Thyroid gland (tissue), 4 donors: ENCODE results near the gene CFAP157. TPM values are rescaled to one million over a fixed set of nuclear protein-coding genes. Genes with fewer than 3 reads are reported as not detected.
A peak's percentile ranks its signal among the peaks of the same experiment; 100 is the strongest.

Experiments
- DNase-seq, 2 donors: peaks; one replicate each; pipeline ENCODE4 v3.0.0-alpha.2; 2019
- H3K27ac ChIP-seq, 3 donors: fragments of 200-600 bp; sonication (generic); 1 replicate in 2 of 3; 2 replicates in 1 of 3; pipeline ENCODE4 v1.5.1; 2016 to 2019; ENCODE audit warnings: mild to moderate bottlenecking in 1 of 3, moderate library complexity in 1 of 3
- H3K27me3 ChIP-seq: fragments of 200-600 bp; sonication (generic); one replicate; pipeline ENCODE4 v1.5.1; 2019
- H3K36me3 ChIP-seq, 2 donors: fragments of 200-600 bp; sonication (generic); one replicate each; pipeline ENCODE4 v1.5.1; 2016 to 2019
- H3K4me1 ChIP-seq, 2 donors: fragments of 200-600 bp; sonication (generic); one replicate each; pipeline ENCODE4 v1.5.1; 2017 to 2019
- H3K4me3 ChIP-seq, 3 donors: fragments of 200-600 bp; sonication (generic); replicated peaks in 1 of 3; 1 replicate in 2 of 3; 2 replicates in 1 of 3; pipeline ENCODE4 v1.5.1; 2016; ENCODE audit warnings: mild to moderate bottlenecking in 1 of 3
- H3K9me3 ChIP-seq: fragments of 200-600 bp; sonication (generic); one replicate; pipeline ENCODE4 v1.5.1; 2017
- POLR2A ChIP-seq, 2 donors: fragments of 450-650 bp; IDR thresholded peaks; one replicate each; pipeline ENCODE4 v1.6.1; 2017; ENCODE audit warnings: antibody characterized with exemption in 2 of 2, mild to moderate bottlenecking in 2 of 2, moderate library complexity in 1 of 2
- WGBS, 2 donors: methylation state at CpG; one replicate each; pipeline ENCODE4 v1.1.5; 2017; 5-methylcytosine and 5-hydroxymethylcytosine counted together
- intact Hi-C: fragments of 100-400 bp; cut with DNase I; formaldehyde crosslinking; loops from one replicate; pipeline ENCODE4 v1.15.1; 2023
- total RNA-seq, 4 donors: library from RNA; depleted of rRNA; stranded (reverse); fragments of >200 nt; gene quantifications; one replicate each; pipeline ENCODE4 v1.2.3, GENCODE V29; 2016
- TF ChIP-seq, protein P1 (sequence below), 6 experiments: fragments of 200-600 bp in 3 of 6; fragments of 450-650 bp in 3 of 6; sonication (generic) in 3 of 6; IDR thresholded peaks; one replicate each; pipeline ENCODE4 v1.5.1; 2016 to 2019; ENCODE audit warnings: antibody characterized with exemption in 6 of 6, mild to moderate bottlenecking in 2 of 6, inconsistent platforms in 1 of 6, moderate library complexity in 1 of 6

The CFAP157 gene
- total RNA-seq, 4 donors from 2014 or later = 0.22 to 3.0 TPM; not detected in 2

DNA sequence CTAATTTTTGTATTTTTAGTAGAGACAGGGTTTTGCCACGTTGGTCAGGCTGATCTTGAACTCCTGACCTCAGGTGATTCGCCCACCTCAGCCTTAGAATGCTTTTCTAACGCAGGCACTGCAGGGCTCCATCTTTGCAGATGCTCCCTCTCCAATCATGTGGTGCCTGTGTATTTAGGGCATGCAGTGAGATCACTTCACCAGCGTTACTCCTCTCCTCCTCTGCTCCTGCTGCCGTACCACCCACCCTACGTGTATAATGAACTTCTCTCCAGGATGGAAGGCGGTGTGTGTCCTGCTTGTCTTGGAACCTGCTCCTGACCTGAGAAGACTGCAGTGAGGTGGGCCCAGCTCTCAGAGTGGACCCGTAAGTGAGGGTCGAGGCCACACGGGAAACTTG, 13.6 kb upstream of the CFAP157 start:
- no peaks in the 10 kb centered on the region for H3K27me3 ChIP-seq
- no peaks in the 10 kb centered on the region for H3K9me3 ChIP-seq
- H3K4me1 ChIP-seq = no peaks in the 10 kb centered on the region
- peaks cover 0 to 11% of the 10 kb centered on the region in 2 donors for H3K36me3 ChIP-seq
- intact Hi-C loops = no loop called here
- DNase-seq = no peak
- 92% methylated on average over 9 to 10 of the region's 10 CpGs for WGBS, 2 donors
- TF ChIP-seq, protein P1, sequence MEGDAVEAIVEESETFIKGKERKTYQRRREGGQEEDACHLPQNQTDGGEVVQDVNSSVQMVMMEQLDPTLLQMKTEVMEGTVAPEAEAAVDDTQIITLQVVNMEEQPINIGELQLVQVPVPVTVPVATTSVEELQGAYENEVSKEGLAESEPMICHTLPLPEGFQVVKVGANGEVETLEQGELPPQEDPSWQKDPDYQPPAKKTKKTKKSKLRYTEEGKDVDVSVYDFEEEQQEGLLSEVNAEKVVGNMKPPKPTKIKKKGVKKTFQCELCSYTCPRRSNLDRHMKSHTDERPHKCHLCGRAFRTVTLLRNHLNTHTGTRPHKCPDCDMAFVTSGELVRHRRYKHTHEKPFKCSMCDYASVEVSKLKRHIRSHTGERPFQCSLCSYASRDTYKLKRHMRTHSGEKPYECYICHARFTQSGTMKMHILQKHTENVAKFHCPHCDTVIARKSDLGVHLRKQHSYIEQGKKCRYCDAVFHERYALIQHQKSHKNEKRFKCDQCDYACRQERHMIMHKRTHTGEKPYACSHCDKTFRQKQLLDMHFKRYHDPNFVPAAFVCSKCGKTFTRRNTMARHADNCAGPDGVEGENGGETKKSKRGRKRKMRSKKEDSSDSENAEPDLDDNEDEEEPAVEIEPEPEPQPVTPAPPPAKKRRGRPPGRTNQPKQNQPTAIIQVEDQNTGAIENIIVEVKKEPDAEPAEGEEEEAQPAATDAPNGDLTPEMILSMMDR (IDR thresholded peaks at IDR 0.05) = no peak
- no peak for TF ChIP-seq POLR2A (IDR thresholded peaks at IDR 0.05)
- no peak overlapping the region for H3K4me3 ChIP-seq
- no peak overlapping the region for H3K27ac ChIP-seq

- WGBS, 2 donors = 96% methylated on average over 4 of the region's 4 CpGs
- Histone ChIP-seq H3K4me1 (peaks cover 0 to under 1% of the 10 kb centered on the region in 2 donors), H3K9me3 (no peaks in the 10 kb centered on the region), H3K36me3 (peaks cover 0 to 11% of the 10 kb centered on the region in 2 donors), H3K4me3 (no peak overlapping the region), H3K27me3 (no peaks in the 10 kb centered on the region), H3K27ac (no peak overlapping the region)
- TF ChIP-seq POLR2A (IDR thresholded peaks at IDR 0.05) = no peak
- TF ChIP-seq, protein P1 (IDR thresholded peaks at IDR 0.05) = no peak
- DNase-seq = no peak
- intact Hi-C loops = no loop called here
Measured at GRCh38 chr9:127693697-127694096, 13.1 kb upstream of the CFAP157 start.

DNA sequence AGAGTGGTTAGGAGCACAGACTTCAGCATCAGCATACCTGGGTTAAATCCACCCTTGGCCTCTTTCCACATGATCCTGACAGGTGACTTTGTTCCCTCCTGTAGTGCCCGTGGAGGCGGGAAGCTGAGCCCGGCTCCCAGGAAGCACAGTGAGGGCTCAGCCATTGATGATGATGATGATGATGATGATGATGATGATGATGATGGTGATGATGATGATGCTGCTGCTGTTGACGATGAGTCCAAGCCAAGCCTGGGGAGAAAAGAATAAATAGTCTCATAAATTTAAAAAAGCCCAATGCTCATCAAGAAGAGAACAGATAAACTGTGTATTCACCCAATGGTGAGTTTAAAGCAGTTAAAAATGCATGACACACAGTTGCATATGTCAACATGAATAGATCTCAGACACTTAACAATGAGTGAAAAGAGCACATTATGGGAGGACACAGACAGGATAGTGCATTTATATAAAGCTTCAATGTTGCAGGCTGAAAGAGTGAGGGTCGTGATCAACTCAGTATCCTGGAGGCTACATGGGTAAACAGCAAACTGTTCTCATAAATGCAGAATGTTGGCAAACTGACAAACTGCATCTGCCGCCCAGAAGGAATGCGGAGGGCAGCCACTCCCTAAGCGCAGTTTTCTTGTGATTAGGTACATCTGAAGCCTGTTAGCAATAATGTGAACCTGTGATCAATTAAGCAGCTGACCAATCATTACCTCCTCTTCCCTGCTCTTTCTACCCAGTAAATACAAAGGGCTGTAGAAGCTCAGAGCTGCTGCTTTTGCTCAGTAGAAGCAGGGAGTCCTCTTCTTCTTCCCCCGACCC, 11.7 kb upstream of the CFAP157 start:
- no peak for TF ChIP-seq POLR2A (IDR thresholded peaks at IDR 0.05)
- TF ChIP-seq, protein P1 (IDR thresholded peaks at IDR 0.05) = no peak
- H3K27me3 ChIP-seq = no peaks in the 10 kb centered on the region
- no peaks in the 10 kb centered on the region for H3K9me3 ChIP-seq
- WGBS, 2 donors = 81% methylated on average over 9 of the region's 9 CpGs
- DNase-seq = no peak
- H3K4me3 ChIP-seq = no peak overlapping the region
- intact Hi-C loops = no loop called here
- no peak overlapping the region for H3K27ac ChIP-seq
- H3K36me3 ChIP-seq = peaks cover 0 to 11% of the 10 kb centered on the region in 2 donors
- H3K4me1 ChIP-seq = peaks cover 11 to 14% of the 10 kb centered on the region in 2 donors

DNA sequence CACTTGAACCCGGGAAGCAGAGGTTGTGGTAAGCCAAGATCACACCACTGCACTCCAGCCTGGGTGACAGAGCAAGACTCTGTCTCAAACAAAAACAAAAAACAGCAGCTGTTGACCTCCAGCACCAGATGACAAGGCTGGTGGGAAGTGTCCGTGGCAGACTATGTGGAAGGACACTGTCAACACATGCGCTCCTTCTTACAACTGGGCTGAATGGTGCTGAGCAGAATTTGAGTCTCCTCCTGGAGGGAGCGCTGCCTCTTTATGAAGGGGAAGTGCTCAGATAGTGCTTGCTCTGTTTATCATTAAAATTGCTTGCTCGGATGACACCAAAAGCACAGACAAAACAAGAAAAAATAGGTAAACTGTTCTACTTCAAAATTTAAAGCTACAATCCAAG, 9.2 kb upstream of the CFAP157 start:
- Histone ChIP-seq H3K36me3 (no peaks in the 10 kb centered on the region), H3K9me3 (no peaks in the 10 kb centered on the region), H3K27ac (no peak overlapping the region), H3K27me3 (no peaks in the 10 kb centered on the region), H3K4me3 (no peak overlapping the region), H3K4me1 (peaks cover 28 to 31% of the 10 kb centered on the region in 2 donors)
- 87% methylated on average over 5 of the region's 5 CpGs for WGBS, 2 donors
- DNase-seq = no peak
- TF ChIP-seq, protein P1 (IDR thresholded peaks at IDR 0.05) = no peak
- no peak for TF ChIP-seq POLR2A (IDR thresholded peaks at IDR 0.05)
- intact Hi-C loops = no loop called here

DNA sequence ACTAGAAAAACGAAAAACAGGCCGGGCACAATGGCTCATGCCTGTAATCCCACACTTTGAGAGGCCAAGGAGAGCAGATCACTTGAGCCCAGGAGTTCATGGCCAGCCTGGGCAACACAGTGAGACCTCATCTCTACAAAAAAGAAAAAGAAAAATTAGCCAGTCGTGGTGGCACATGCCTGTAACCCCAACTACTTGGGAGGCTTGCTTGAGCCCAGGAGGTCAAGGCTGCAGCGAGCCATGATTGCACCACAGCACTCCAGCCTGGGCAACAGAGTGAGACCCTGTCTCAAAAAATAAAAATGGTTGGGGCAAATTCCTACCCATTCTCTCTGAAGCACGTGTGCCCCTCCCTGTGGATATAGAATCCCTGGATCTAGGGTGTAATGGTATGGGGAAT, 8.4 kb upstream of the CFAP157 start:
- Histone ChIP-seq H3K36me3 (no peaks in the 10 kb centered on the region), H3K9me3 (no peaks in the 10 kb centered on the region), H3K4me3 (no peak overlapping the region), H3K4me1 (peaks cover 28 to 31% of the 10 kb centered on the region in 2 donors), H3K27ac (peak overlapping the region; percentile 92 to 96 (median 93)), H3K27me3 (no peaks in the 10 kb centered on the region)
- 93 to 95% methylated on average over 5 of the region's 5 CpGs for WGBS, 2 donors
- no peak for TF ChIP-seq POLR2A (IDR thresholded peaks at IDR 0.05)
- TF ChIP-seq, protein P1 (IDR thresholded peaks at IDR 0.05) = no peak
- no peak for DNase-seq
- intact Hi-C loops = no loop called here
